GM21447 (cell line): ENCODE results near the gene PLPP1.
A peak's percentile ranks its signal among the peaks of the same experiment; 100 is the strongest.

ENCODE experiments used
- ATAC-seq: cut with Tn5 transposase; IDR thresholded peaks from one replicate; pipeline ENCODE4 v1.9.1; 2021; ENCODE audit not compliant: unreplicated experiment

The PLPP1 gene

GRCh38 chr5:55534436-55535198 is at the start of gene PLPP1:
PLPP1 (minus strand) TSS chr5:55534964; CDS start chr5:55534629, 335 bp downstream.
- ATAC-seq = peak; percentile 80

- no peak for ATAC-seq
These were observed 48.8 kb upstream of the PLPP1 start for GRCh38 chr5:55583578-55583977.

GRCh38 chr5:55582256-55582655 is 47.5 kb upstream of the PLPP1 start:
- no peak for ATAC-seq

- no peak for ATAC-seq
These were observed 45.3 kb upstream of the PLPP1 start for GRCh38 chr5:55580042-55580441.

GRCh38 chr5:55578771-55579170 is 44.0 kb upstream of the PLPP1 start:
- ATAC-seq = no peak

GRCh38 chr5:55577353-55578060 is 42.7 kb upstream of the PLPP1 start:
- ATAC-seq = no peak

GRCh38 chr5:55576661-55577060 is 41.9 kb upstream of the PLPP1 start:
- no peak for ATAC-seq

GRCh38 chr5:55575815-55576583 is 41.2 kb upstream of the PLPP1 start:
- no peak for ATAC-seq

- no peak for ATAC-seq
These were observed 37.8 kb upstream of the PLPP1 start for GRCh38 chr5:55572600-55572999.

- ATAC-seq = no peak
These were observed 37.3 kb upstream of the PLPP1 start for GRCh38 chr5:55572020-55572419.

- no peak for ATAC-seq
These were observed 35.8 kb upstream of the PLPP1 start for GRCh38 chr5:55570570-55570969.

- ATAC-seq = no peak
These were observed 35.3 kb upstream of the PLPP1 start for GRCh38 chr5:55570026-55570425.

- no peak for ATAC-seq
These were observed 34.7 kb upstream of the PLPP1 start for GRCh38 chr5:55569513-55569865.

GRCh38 chr5:55568654-55569512 is 34.1 kb upstream of the PLPP1 start:
- no peak for ATAC-seq

- peak; percentile 65 for ATAC-seq
These were observed 30.0 kb upstream of the PLPP1 start for GRCh38 chr5:55564721-55565120.

- no peak for ATAC-seq
These were observed 23.7 kb upstream of the PLPP1 start for GRCh38 chr5:55558484-55558883.

- ATAC-seq = no peak
These were observed 22.4 kb upstream of the PLPP1 start for GRCh38 chr5:55557123-55557522.

- ATAC-seq = no peak
These were observed 19.9 kb upstream of the PLPP1 start for GRCh38 chr5:55554585-55555202.

- ATAC-seq = no peak
These were observed 17.1 kb upstream of the PLPP1 start for GRCh38 chr5:55551904-55552303.

GRCh38 chr5:55551358-55551757 is 16.6 kb upstream of the PLPP1 start:
- ATAC-seq = no peak
